HCT116 (cell line): Measurements from ENCODE around the gene SMIM5. TPM values are rescaled to one million over a fixed set of nuclear protein-coding genes. Genes with fewer than 3 reads are reported as not detected.

ENCODE experiments used
- ATAC-seq: fragments of 200-7000 bp; cut with Tn5 transposase; 2 replicates; pipeline ENCODE4 v1.9.1; 2020; ENCODE audit warnings: mild to moderate bottlenecking, moderate library complexity
- BruUV-seq: library from RNA; stranded (reverse); fragments of 400-500 nt; replicated peaks from 2 replicates; lab custom pipeline; 2021; lab: Mats Ljungman, UMichigan
- CTCF ChIA-PET: fragments of 300-600 bp; sonication (Branson Sonifier 250); formaldehyde crosslinking; loops from one replicate; lab custom pipeline; 2021; ENCODE audit warnings: antibody characterized with exemption; lab: Charles Lee
- POLR2A ChIA-PET: fragments of 300-600, 350-600 bp; sonication (Branson Sonifier 250); formaldehyde crosslinking; loops from one replicate; lab custom pipeline; 2021; ENCODE audit warnings: antibody characterized with exemption; lab: Charles Lee
- RAD21 ChIA-PET, 2 experiments: fragments of 300-600 bp; sonication (Branson Sonifier 250); formaldehyde crosslinking; loops; one replicate each; lab custom pipeline; 2023; ENCODE audit warnings: low total read pairs in 2 of 2; ENCODE audit not compliant: uncharacterized antibody in 2 of 2, unreplicated experiment in 2 of 2, low non-redundant PET in 1 of 2; lab: Charles Lee
- DNase-seq: peaks from one replicate; pipeline ENCODE4 v3.0.0-alpha.2; 2010; ENCODE audit warnings: low read depth, low spot score
- H2AFZ ChIP-seq: fragments of 200-600 bp; shearing (Covaris generic), sonication (generic); 2 replicates; pipeline ENCODE4 v1.6.1; 2017; ENCODE audit warnings: low read depth, mixed run types, mixed read lengths, antibody characterized with exemption, low read length; ENCODE audit not compliant: poor library complexity, severe bottlenecking
- H3K27ac ChIP-seq: 2 replicates; pipeline ENCODE4 v1.5.1; 2012; ENCODE audit warnings: low read depth, low read length
- H3K27me3 ChIP-seq: fragments of 200-600 bp; sonication (generic); 2 replicates; pipeline ENCODE4 v1.6.1; 2016; ENCODE audit warnings: mixed run types, low read length, mixed read lengths; ENCODE audit not compliant: insufficient read depth
- H3K36me3 ChIP-seq, 2 experiments: fragments of 200-500 bp in 1 of 2; fragments of 200-600 bp in 1 of 2; sonication (Bioruptor generic) in 1 of 2; sonication (generic) in 1 of 2; 2 replicates each; pipeline versions ENCODE4 v1.5.1 to v1.6.1; 2014 to 2016; ENCODE audit warnings: low read length in 2 of 2, inconsistent platforms in 1 of 2, mixed read lengths in 1 of 2, mixed run types in 1 of 2; ENCODE audit not compliant: insufficient read depth in 2 of 2, control insufficient read depth in 1 of 2
- H3K4me1 ChIP-seq, 2 experiments: fragments of 200-600 bp in 1 of 2; sonication (generic) in 1 of 2; 2 replicates each; pipeline versions ENCODE4 v1.5.1 to v1.6.1; 2012 to 2017; ENCODE audit warnings: low read length in 2 of 2, inconsistent platforms in 1 of 2, mild to moderate bottlenecking in 1 of 2, mixed read lengths in 1 of 2, mixed run types in 1 of 2, moderate library complexity in 1 of 2; ENCODE audit not compliant: insufficient read depth in 2 of 2, control insufficient read depth in 1 of 2
- H3K4me2 ChIP-seq: fragments of 200-600 bp; sonication (generic); 2 replicates; pipeline ENCODE4 v1.6.1; 2017; ENCODE audit warnings: mixed run types, low read length, mixed read lengths
- H3K4me3 ChIP-seq, 2 experiments: fragments of 200-600 bp in 1 of 2; sonication (generic) in 1 of 2; replicated peaks in 1 of 2; 2 replicates each; pipeline ENCODE4 v1.5.1; 2011 to 2016; ENCODE audit warnings: low read length in 2 of 2, control low read depth in 1 of 2, low read depth in 1 of 2, mild to moderate bottlenecking in 1 of 2, mixed read lengths in 1 of 2, mixed run types in 1 of 2
- H3K79me2 ChIP-seq: fragments of 200-600 bp; sonication (generic); 2 replicates; pipeline ENCODE4 v1.6.1; 2017; ENCODE audit warnings: mild to moderate bottlenecking, mixed run types, low read length, moderate library complexity, mixed read lengths; ENCODE audit not compliant: insufficient read depth
- H3K9ac ChIP-seq: fragments of 200-600 bp; sonication (generic); 2 replicates; pipeline ENCODE4 v1.6.1; 2016; ENCODE audit warnings: low read length, mixed read lengths
- H3K9me2 ChIP-seq: fragments of 200-600 bp; sonication (generic), shearing (Covaris generic); 2 replicates; pipeline ENCODE4 v1.6.1; 2017; ENCODE audit warnings: mixed run types, mild to moderate bottlenecking, moderate library complexity; ENCODE audit not compliant: insufficient read depth
- H3K9me3 ChIP-seq, 2 experiments: fragments of 200-500 bp in 1 of 2; fragments of 200-600 bp in 1 of 2; sonication (Bioruptor generic) in 1 of 2; sonication (generic) in 1 of 2; 2 replicates each; pipeline ENCODE4 v1.6.1; 2014 to 2017; ENCODE audit warnings: low read length in 2 of 2, mixed read lengths in 2 of 2, inconsistent platforms in 1 of 2, low read depth in 1 of 2, mild to moderate bottlenecking in 1 of 2, mixed run types in 1 of 2, moderate library complexity in 1 of 2; ENCODE audit not compliant: control insufficient read depth in 1 of 2, insufficient read depth in 1 of 2
- H4K20me1 ChIP-seq: fragments of 200-600 bp; sonication (generic), shearing (Covaris generic); 2 replicates; pipeline ENCODE4 v1.6.1; 2017; ENCODE audit warnings: mixed run types, mild to moderate bottlenecking, moderate library complexity; ENCODE audit not compliant: insufficient read depth
- CTCF ChIP-seq, 3 experiments: fragments of 200-600 bp in 1 of 3; sonication (generic) in 1 of 3; IDR thresholded peaks in 2 of 3; conservative IDR thresholded peaks in 1 of 3; 2 replicates each; pipeline ENCODE4 v1.5.1; 2012 to 2017; ENCODE audit warnings: low read depth in 2 of 3, low read length in 2 of 3, antibody characterized with exemption in 1 of 3, borderline replicate concordance in 1 of 3, control low read depth in 1 of 3, mild to moderate bottlenecking in 1 of 3, mixed read lengths in 1 of 3, mixed run types in 1 of 3, moderate library complexity in 1 of 3; ENCODE audit not compliant: insufficient read depth in 1 of 3
- RAD21 ChIP-seq: IDR thresholded peaks from 2 replicates; pipeline ENCODE4 v1.6.1; 2012; ENCODE audit warnings: low read depth, mild to moderate bottlenecking
- SIN3A ChIP-seq: IDR thresholded peaks from 2 replicates; pipeline ENCODE4 v1.6.1; 2012; ENCODE audit warnings: low read depth
- intact Hi-C: fragments of 100-400 bp; cut with micrococcal nuclease; formaldehyde crosslinking; loops from 2 replicates; pipeline ENCODE4 v1.10.0; 2022
- total RNA-seq: library from RNA; stranded (reverse); gene quantifications from one replicate; pipeline ENCODE4 v1.2.1, GENCODE V29; 2021; ENCODE audit not compliant: unreplicated experiment

Gene SMIM5
- total RNA-seq, 1 experiment from 2014 or later: 0.12 TPM

GRCh38 chr17:75617675-75618074 lies 15.6 kb upstream of the SMIM5 start:
- no peak overlapping the region for H2AFZ ChIP-seq
- DNase-seq (no peak), ATAC-seq (no peak)
- intact Hi-C loops: no loop called here
- no TSS peak for BruUV-seq
- TF ChIP-seq SIN3A: no peak
- no peaks in the 10 kb centered on the region for H3K27me3 ChIP-seq
- H3K36me3 ChIP-seq: no peaks in the 10 kb centered on the region
- ChIA-PET CTCF (interaction anchor here (1.0 to 3.1 kb wide), 4 partner anchors 9 to 131 kb away, joined by 3 to 15 read pairs (median 6); partner anchors contain the start of gene SMIM5), RAD21 (no interaction called here), POLR2A (interaction anchor here (0.5 to 0.8 kb wide), 2 partner anchors 8 to 483 kb away, joined by 4 read pairs; no protein-coding TSS in a partner anchor)
- H3K4me1 ChIP-seq: peaks cover 0 to 14% of the 10 kb centered on the region in 2 experiments; a peak in 1 of 4 replicates
- H3K27ac ChIP-seq: no peak overlapping the region
- no peak overlapping the region for H3K4me2 ChIP-seq
- H4K20me1 ChIP-seq: no peaks in the 10 kb centered on the region
- H3K9me3 ChIP-seq: no peaks in the 10 kb centered on the region
- no peak overlapping the region for H3K4me3 ChIP-seq
- no peaks in the 10 kb centered on the region for H3K9me2 ChIP-seq
- no peaks in the 10 kb centered on the region for H3K79me2 ChIP-seq
- no peak overlapping the region for H3K9ac ChIP-seq

GRCh38 chr17:75619506-75620431 lies 13.5 kb upstream of the SMIM5 start:
- H4K20me1 ChIP-seq: no peaks in the 10 kb centered on the region
- H3K9ac ChIP-seq: no peak overlapping the region
- H3K27me3 ChIP-seq: no peaks in the 10 kb centered on the region
- DNase-seq: no peak
- no TSS peak for BruUV-seq
- POLR2A ChIA-PET: interaction anchor here (0.6 to 1.0 kb wide), 2 partner anchors 18 to 239 kb away, joined by 3 to 5 read pairs; no protein-coding TSS in a partner anchor
- no peak overlapping the region for H3K4me3 ChIP-seq
- CTCF ChIA-PET: interaction anchor here (0.8 to 6.9 kb wide), 8 partner anchors 9 to 128 kb away, joined by 3 to 63 read pairs (median 5); partner anchors contain the start of gene SMIM5
- H3K4me1 ChIP-seq: peaks cover 0 to 5% of the 10 kb centered on the region in 2 experiments; a peak in 1 of 4 replicates
- H2AFZ ChIP-seq: no peak overlapping the region
- no peak overlapping the region for H3K4me2 ChIP-seq
- H3K27ac ChIP-seq: no peak overlapping the region
- RAD21 ChIA-PET: no interaction called here
- no peaks in the 10 kb centered on the region for H3K9me3 ChIP-seq
- H3K9me2 ChIP-seq: no peaks in the 10 kb centered on the region
- peak; percentile 80 for ATAC-seq
- intact Hi-C loops: no loop called here
- no peaks in the 10 kb centered on the region for H3K36me3 ChIP-seq
- TF ChIP-seq CTCF (IDR thresholded peaks at IDR 0.05 in 2 of 3, conservative IDR thresholded peaks at IDR 0.05 in 1 of 3; ENCODE audit: borderline replicate concordance in 1 of 3, insufficient read depth in 1 of 3, low read depth in 2 of 3, low read length in 2 of 3): peak; percentile 41 to 73 (median 65); a peak in 5 of 6 replicates
- no peak for TF ChIP-seq RAD21
- no peaks in the 10 kb centered on the region for H3K79me2 ChIP-seq
